ENCODE results near the gene THSD4.
"Not testable (repeated sequence)": the region's sequence is repeated elsewhere in the genome, so short reads cannot be mapped to it uniquely, and the experiment has no call there.

THSD4 gene

GRCh38 chr15:71230303-71230702, 115.0 kb downstream of the THSD4 start:
- no peak for DNase-seq

- DNase-seq = no peak
These were observed 116.5 kb downstream of the THSD4 start for GRCh38 chr15:71231758-71232157.

- DNase-seq = no peak
These were observed 117.1 kb downstream of the THSD4 start for GRCh38 chr15:71232411-71232810.

GRCh38 chr15:71237456-71238188, 122.4 kb downstream of the THSD4 start:
- no peak for DNase-seq

GRCh38 chr15:71238926-71239325, 123.7 kb downstream of the THSD4 start:
- DNase-seq = no peak

GRCh38 chr15:71239592-71240364, 124.5 kb downstream of the THSD4 start:
- DNase-seq = no peak

- DNase-seq = no peak
These were observed 127.0 kb downstream of the THSD4 start for GRCh38 chr15:71242292-71242691.

- DNase-seq = no peak
These were observed 129.0 kb downstream of the THSD4 start for GRCh38 chr15:71244250-71244649.

- no peak for DNase-seq
These were observed 130.3 kb downstream of the THSD4 start for GRCh38 chr15:71245588-71245987.

GRCh38 chr15:71248386-71248785, 133.1 kb downstream of the THSD4 start:
- DNase-seq = no peak

GRCh38 chr15:71249986-71250385, 134.7 kb downstream of the THSD4 start:
- no peak for DNase-seq

GRCh38 chr15:71250936-71251583, 135.8 kb downstream of the THSD4 start:
- DNase-seq = no peak

GRCh38 chr15:71251584-71252043, 136.3 kb downstream of the THSD4 start:
- DNase-seq = no peak

GRCh38 chr15:71252044-71252739, 136.9 kb downstream of the THSD4 start:
- DNase-seq = no peak

- DNase-seq = no peak
These were observed 137.4 kb downstream of the THSD4 start for GRCh38 chr15:71252740-71253047.

GRCh38 chr15:71254491-71254890, 139.2 kb downstream of the THSD4 start:
- no peak for DNase-seq

- no peak for DNase-seq
These were observed 141.8 kb downstream of the THSD4 start for GRCh38 chr15:71256934-71257664.

GRCh38 chr15:71259866-71260265, 144.6 kb downstream of the THSD4 start:
- no peak for DNase-seq

- DNase-seq = no peak
These were observed 146.1 kb downstream of the THSD4 start for GRCh38 chr15:71261418-71261817.

GRCh38 chr15:71261909-71262308, 146.6 kb downstream of the THSD4 start:
- DNase-seq = no peak

GRCh38 chr15:71262599-71262998, 147.3 kb downstream of the THSD4 start:
- DNase-seq = no peak

- not testable (repeated sequence) for DNase-seq
These were observed 150.3 kb downstream of the THSD4 start for GRCh38 chr15:71265606-71266005.

- DNase-seq = no peak
These were observed 156.1 kb downstream of the THSD4 start for GRCh38 chr15:71271327-71271726.
